SIG-M5 treated with dmso at 0.1 percent for 504 hours (cell line): ENCODE data around the gene SLC18A3.

Source experiments
- DNase-seq: peaks from one replicate; lab custom pipeline; 2025; ENCODE audit not compliant: unreplicated experiment; lab: John Stamatoyannopoulos, UW

The SLC18A3 gene

DNA sequence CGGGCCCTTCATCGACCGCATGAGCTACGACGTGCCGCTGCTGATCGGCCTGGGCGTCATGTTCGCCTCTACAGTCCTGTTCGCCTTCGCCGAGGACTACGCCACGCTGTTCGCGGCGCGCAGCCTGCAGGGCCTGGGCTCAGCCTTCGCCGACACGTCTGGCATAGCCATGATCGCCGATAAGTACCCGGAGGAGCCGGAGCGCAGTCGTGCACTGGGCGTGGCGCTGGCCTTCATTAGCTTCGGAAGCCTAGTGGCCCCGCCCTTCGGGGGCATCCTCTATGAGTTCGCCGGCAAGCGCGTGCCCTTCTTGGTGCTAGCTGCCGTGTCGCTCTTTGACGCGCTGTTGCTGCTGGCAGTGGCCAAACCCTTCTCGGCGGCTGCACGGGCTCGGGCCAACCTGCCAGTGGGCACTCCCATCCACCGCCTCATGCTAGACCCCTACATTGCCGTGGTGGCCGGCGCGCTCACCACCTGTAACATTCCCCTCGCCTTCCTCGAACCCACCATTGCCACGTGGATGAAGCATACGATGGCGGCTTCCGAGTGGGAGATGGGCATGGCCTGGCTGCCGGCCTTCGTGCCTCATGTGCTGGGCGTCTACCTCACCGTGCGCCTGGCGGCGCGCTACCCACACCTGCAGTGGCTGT is 1.2 kb downstream of the SLC18A3 start:
- DNase-seq: no peak

DNA sequence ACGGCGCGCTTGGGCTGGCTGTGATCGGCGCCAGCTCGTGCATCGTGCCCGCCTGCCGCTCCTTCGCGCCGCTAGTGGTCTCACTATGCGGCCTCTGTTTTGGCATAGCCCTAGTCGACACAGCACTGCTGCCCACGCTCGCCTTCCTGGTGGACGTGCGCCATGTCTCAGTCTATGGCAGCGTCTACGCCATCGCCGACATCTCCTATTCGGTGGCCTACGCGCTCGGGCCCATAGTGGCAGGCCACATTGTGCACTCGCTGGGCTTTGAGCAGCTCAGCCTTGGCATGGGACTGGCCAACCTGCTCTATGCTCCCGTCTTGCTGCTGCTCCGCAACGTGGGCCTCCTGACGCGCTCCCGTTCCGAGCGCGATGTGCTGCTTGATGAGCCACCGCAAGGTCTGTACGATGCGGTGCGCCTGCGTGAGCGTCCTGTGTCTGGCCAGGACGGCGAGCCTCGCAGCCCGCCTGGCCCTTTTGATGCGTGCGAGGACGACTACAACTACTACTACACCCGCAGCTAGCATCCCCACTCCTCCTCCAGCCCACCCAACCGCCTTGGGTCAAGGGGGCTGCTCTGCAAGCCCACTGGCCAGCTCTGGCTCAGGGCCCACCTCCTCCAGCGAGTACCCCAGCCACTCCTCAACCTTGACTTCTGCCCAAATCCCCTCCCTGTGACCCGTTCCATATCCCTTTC is 1.9 kb downstream of the SLC18A3 start:
- DNase-seq: no peak

DNA sequence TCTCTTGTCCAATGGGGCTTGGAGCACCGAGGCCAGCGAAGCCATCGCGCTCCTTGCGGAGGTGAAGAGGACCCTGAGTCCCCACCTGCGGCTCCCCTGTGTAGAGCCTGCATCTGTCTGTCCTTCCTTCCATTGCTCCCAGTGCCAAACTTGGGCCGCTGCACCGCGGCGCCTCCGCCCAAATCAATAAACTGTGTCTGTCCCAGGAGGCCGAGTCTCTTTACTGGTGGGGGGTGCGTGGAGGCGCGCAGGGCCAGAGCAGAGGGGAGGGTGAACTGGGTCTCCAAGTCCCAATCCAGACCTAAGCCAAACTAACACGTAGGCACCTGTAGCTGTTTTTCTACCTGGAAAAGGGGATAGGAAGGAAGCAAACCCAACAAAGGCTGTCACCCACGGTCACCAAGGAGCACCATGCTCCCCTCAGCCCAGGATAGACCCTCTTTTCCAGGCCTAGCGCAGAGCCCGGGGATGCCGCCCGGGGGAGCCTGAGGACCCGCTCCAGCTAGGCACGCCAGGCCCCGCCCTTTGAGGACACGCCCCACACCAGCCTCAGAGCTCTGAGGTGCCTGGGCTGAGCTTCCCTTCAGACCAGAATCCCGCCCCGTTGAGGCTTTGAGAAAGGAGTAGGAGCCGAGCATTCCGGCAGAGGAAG is 2.5 kb downstream of the SLC18A3 start:
- no peak for DNase-seq

DNA sequence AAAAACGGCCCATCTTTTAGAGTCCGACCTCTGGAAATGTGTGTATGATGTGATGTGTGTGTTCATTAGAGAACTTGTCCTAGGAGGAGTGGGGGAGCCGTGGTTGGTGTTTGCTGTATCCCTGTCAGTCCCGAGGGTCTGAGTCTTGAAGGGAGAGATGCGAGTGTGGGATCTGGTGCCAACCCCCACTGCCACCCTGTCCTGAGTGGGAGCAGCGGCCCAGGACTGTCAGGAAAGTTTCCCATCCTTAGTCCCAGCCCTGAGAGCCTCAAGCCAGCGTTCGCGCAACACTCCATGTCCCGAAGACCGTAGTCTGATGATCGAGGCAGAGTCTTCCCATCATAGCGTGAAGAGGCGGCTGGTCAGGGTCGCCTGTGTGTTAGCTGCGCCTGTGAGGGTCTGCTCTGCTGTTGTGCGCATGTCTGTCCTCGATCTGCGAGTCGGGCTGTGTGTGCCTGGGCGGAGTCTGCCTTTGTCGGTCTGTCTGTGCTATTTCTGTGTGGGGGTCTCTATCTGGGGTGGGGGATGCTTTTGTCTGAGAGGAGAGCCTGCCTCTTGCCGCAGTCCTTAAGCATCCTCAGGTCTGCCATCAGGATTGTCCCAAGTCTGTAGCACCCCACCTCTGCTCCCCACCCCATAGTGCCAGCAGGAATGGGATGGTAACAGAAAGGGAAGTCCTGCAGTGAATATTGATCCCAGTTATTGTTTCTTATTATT is 3.2 kb downstream of the SLC18A3 start:
- DNase-seq: no peak

DNA sequence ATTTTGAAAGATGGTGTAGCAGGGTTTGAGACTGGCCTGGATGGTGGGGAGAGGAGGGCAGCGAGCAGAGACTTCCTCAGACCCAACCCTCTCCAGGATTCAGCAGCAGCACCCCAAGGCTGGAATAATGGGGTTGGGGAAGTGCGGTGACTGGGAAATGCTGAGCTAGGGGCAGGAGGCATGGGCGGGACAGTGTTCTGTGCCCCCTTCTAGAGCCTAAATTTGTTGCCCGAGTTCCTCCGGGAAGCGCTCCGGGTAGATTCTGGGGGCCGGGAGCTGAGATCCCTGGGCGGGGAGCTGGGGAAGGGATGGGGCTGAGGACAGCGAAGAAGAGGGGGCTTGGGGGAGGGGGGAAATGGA is 3.8 kb downstream of the SLC18A3 start, which contains the start of gene CHAT:
CHAT (plus strand) TSS at position 156 of the 360 bp plus-strand sequence; CDS start at position 309, 153 bp downstream.
- no peak for DNase-seq

DNA sequence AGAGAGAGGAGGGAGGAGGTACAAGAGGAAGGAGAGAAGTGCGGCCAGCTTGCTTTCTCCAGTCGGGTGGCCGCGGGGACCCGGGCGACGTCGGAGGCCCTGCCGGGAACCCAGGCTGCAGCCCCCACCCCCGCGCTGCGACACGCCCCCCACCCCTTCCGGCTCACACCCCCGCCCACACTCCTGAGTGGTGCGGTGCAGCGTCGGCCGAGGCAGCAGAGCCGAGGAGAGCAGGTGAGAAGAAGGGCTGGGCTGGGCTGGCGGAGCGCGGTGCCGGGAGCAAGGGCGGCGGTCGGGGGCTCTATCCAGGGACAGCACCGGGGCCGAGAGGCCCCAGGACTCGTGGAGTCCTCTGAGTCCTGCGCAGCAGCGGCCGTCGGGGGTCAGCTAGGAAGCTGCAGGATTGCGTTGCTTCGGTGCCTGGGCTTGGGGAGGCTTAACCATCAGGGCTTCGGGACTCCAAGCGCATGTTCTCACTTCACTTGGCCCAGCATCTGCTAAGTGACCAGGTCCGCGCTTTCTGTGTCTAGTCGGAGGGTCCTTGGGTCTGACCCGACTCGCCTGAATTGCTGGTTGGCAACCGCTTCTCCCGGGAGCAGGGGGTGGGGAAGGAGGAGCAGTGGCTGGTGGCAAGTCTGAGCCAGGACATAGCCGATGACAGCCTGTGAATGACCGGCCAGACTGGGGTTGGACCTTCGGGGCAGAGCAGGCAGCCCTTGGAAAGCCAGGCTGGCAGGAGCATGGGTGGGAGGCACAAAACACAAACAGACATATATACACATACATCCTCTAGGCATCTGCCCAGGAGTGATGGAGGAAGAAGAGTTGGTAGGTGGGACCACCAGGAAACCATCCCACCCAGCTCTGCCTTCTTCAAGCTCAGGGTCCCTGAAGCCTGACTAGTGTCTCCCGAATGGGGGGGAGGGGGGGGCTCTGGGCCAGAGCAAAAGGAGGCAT is 4.4 kb downstream of the SLC18A3 start:
- no peak for DNase-seq

DNA sequence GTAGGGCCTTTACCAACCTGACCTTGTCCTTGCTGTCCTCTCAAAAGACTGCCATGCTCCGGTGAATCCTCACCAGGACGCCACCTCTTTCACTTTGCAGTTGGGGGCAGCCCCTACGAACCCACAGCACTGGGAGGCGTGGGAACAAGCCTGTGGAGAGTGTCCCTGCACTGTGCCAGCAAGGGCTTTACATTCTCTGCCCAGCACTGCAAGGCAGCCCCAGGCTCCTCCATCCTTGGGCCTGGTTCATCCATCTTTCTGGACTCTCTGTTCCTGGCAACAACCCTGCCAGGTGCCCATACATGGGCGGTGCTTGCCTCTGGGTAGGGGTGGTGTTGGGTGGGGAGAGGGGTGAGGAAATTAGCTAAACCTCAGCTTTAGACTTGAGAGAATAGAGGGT is 5.1 kb downstream of the SLC18A3 start:
- DNase-seq: no peak

DNA sequence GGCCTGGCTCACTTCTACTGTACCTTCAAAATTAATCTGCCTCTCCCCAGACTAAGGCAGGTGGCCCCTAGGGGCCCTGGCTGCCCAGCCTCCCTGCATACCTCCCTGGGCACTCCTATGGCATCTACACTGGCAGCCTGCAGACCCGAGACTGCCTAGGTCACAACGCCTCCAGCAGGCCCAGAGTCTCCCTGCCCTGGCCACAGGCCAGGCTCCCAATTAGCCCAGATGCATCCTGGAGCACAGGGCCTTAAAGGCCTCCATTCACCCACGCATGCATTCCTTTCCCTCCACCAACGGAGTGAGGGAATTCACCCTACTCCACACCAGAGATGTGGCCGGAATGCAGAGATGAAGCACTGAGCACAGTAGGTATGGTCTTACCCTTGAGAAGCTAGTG is 5.6 kb downstream of the SLC18A3 start:
- DNase-seq: no peak

DNA sequence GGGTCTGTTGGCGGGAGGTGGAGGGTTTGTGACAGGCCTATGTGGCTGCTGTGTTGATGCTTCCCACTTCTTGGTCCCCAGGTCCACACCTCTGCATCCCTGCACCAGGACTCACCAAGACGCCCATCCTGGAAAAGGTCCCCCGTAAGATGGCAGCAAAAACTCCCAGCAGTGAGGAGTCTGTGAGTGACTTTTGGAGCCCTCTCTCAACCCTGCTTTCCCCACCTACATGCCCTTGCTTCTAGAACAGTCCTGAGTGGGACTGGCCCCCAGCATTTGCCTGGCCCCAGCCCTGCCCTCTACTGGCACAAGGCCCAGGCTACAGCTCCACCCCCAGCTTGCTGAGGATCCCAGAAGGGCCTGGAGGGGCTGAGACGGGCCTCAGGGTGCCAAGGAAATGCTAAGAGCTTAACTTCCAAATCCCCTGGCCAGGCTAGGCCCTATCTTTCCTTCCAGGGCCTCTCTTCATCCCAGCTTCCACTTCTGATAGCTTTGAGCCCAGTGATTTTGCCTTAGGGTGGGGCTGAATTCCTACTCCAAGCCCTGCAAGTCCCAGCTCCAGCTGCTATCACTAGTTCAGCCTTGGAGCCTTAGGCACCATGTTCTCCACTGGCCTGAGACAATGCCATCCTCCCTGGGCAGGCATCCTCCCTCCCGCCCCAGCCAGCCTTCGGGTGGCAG is 6.5 kb downstream of the SLC18A3 start:
- DNase-seq: no peak

DNA sequence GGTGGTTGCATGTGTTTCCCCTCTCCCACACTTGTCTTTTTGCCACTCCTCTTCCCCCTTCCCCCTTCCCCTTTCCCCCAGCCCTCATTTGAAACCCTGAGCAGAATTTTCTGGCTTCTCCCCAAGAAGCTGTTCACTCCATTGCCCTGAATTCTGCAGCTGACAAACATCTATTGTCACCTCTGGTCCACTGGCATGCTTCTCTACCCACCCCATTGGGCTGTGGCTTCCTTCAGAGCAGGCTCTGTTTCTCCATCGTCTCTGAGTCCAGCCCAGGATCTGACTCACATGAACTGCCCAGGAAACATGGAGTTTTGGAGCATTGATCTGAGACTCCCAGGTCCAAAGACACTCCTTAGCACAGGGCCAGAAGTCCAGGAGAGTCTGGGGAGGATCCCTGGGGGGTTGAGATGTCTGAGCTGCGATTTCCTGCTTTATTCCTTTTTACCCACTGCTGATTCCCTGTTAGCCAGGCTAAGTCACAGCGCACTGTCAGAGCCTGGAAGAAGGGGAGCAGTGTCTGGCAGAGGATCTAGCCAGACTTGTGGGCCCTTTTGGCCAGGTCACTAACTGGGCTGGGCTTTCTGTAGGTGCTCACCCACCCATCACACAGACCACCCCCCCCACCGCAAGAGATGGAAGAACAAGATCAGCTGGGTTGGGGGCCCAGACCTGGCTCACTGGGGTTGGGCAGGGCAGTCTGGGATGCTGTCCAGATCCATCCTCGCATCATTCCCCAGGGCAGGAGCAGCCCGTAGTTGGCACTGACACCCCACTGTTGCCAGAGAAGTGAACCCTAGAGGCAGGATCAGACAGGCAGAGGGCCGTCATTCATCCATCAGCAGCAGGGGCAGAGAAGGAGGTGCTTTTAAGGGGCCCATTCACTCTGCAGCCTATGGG is 7.3 kb downstream of the SLC18A3 start:
- DNase-seq: no peak

DNA sequence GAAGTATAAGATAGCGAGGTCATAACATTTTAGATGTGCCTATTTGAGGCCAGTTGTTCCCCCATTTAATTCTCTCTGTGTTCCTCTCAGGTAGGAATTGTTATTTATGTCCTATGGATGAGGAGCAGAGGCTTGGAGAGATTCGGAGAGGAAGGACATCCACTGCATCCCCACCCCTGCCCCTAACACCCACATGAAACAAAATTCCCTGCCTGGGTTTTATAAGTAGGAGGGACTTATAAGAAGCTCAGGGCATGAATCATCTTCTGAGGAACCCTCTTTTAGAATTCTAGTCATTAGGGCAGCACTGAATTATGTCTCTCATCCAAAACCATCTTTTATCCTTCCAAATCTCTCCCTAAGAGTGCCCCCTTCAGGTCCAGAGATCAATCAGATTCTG is 8.7 kb downstream of the SLC18A3 start:
- DNase-seq: no peak

DNA sequence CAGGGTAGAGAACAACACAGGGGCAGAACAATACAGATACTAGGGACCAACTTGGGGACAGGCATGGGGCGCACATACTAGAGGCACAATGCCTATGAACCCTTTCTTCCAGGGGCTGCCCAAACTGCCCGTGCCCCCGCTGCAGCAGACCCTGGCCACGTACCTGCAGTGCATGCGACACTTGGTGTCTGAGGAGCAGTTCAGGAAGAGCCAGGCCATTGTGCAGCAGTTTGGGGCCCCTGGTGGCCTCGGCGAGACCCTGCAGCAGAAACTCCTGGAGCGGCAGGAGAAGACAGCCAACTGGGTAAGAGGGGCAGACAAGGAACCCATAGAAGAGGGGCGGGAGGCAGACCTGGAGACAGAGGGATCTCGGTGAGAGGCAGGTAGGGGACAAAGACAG is 9.5 kb downstream of the SLC18A3 start:
- no peak for DNase-seq

DNA sequence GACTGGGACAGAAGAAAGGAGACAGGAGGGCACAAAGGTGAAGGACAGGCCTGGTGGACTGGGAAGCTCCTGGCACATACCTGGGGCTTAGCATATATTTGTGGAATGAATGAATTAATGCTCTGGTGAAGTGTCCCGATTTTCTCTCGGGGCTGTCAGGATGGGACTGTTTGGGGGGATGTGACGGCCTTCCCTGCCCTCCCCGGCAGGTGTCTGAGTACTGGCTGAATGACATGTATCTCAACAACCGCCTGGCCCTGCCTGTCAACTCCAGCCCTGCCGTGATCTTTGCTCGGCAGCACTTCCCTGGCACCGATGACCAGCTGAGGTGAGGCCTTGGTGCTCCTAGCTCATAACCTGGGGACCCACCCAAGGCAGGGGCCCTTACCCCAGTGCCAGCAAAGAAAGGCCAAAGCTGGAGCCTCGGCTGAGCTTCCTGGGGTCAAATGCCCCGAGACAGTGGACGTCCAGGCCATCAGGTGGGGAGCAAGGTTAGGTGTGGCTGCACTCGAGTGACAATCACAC is 10.2 kb downstream of the SLC18A3 start:
- DNase-seq: no peak

DNA sequence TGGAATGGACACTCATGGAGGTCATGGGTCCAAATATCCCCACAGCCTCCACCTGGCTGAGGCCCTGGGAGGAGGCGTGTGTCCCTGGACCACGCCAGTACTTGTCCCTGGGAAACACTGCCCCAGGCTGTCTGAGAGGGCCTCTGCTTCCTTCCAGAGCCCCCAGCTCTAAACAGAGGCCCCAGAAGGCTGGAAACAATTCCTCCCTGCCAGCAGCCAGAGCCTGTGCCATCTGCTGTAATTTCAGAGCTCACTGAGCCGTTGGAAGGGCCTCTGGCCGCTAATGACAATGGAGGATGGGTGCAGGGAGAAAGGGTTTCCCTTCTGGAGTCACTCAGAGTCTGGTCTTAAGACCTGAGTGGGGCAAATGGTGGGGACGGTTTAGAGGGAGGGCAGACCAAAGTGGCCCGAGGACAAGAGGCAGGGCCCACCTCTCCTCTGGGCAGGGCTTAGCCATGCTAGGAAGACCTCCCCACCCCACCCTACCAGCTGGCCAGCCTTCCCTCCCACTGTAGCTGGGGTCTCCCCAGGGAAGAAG is 10.8 kb downstream of the SLC18A3 start:
- no peak for DNase-seq

DNA sequence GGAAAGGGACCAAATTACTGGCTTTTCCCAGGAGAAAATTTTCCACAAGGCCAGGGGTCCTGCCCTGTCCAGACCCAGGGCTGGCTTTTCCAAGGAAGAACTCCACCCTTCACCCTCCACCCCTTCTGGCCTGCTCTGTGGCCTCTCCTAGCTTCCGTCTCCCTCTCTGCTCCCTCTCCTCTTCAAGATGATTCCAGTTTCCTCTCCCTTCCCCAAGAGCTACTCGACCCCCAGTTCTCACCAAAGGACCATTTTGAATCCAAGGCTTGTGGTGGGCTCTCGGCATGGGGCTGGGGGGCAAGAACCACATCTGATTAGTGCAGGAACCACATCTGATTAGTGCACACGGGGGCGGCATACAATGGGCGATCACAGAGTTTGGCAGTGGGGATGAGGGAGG is 11.5 kb downstream of the SLC18A3 start:
- no peak for DNase-seq

DNA sequence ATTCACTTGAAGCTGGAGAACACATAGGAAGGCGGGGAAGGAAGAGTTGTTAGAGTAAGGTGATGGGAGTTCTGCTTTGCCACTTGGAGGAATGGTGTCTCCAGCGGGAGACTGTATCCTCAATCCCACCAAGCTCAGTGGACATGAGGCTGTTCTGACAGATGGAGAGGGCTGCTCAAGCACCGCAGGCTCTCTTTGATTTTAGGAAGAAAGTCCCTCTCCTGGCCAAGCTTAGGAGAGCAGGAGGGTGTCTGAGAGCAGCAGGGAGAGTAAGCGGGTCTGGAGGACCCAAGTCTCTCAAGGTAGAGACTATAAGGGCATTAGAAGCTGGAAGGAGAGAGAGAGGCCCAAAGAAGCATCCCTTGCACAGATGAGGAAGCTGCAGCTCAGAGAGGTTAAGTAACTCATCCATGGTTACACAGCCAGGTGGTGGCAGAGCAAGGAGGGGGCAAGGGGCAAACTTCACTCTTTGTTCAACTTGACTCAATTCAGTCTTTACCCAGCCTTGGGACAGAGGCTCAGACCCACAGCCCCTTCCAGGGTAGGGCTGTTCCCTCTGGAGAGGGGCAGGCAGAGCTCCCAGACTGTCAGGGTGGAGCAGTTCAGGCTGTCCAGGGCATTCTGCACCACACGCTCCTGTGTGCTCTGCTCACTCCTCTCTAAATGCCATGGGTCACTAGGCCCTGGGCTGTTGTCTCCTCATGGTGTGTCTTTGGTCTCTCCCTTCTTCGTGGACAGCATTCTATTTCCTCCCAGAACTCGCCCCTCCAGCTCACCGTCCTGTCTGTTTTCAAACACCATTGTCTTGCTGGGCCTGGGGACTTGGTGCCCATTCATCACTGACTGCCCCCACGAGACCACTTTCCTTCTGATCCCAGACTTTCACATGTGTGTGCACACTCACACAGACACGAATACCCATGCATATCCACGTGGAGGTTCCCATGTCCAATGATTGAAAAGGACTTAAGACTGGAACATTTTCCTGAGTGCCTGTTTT is 12.6 kb downstream of the SLC18A3 start:
- DNase-seq: no peak

DNA sequence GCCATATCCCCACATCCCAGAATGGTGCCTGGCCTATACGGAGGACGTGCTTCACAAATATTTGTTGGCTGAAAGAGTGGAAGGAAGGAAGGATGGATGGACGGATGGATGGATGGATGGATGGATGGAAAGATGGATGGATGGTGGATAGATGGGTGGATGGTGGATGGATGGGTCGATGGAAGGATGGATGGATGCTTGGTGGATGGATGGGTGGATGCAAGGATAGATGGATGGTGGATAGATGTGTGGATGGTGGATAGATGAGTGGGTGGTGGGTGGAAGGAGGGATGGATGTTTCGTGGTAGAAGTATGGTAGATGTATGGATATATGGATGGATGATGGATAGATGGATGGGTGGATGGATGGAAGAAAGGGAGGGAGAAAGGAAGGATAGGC is 14.5 kb downstream of the SLC18A3 start:
- no peak for DNase-seq
